ENCODE measurements around the gene ADARB2.

ADARB2 gene

DNA sequence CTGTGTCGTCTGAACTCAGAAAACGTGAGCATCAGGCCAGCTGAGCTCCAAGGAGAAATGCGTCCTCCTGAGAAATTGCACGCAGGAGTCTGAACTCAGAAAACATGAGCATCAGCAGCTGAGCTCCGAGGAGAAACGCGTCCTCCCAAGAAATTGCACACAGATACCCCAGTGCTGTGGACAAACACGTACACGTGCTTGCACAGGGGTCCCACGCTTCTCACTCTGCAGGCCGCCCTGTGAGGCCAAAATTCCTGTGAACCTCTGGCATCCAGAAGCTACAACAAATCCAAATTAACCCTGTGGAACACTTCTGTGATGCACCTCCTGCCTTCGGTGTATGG, 547.3 kb downstream of the ADARB2 start:
- TF ChIP-seq, protein P1, sequence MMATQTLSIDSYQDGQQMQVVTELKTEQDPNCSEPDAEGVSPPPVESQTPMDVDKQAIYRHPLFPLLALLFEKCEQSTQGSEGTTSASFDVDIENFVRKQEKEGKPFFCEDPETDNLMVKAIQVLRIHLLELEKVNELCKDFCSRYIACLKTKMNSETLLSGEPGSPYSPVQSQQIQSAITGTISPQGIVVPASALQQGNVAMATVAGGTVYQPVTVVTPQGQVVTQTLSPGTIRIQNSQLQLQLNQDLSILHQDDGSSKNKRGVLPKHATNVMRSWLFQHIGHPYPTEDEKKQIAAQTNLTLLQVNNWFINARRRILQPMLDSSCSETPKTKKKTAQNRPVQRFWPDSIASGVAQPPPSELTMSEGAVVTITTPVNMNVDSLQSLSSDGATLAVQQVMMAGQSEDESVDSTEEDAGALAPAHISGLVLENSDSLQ (IDR thresholded peaks at IDR 0.05): no peak
- TF ChIP-seq L3MBTL2 (conservative IDR thresholded peaks at IDR 0.05) (no peak), HDGF (IDR thresholded peaks at IDR 0.05; ENCODE audit: borderline replicate concordance) (no peak), FOXK2 (IDR thresholded peaks at IDR 0.05) (no peak), ARNT (IDR thresholded peaks at IDR 0.05) (no peak), LEF1 (IDR thresholded peaks at IDR 0.05; ENCODE audit: borderline replicate concordance) (no peak), FOXA1 (IDR thresholded peaks at IDR 0.05) (no peak), TARDBP (IDR thresholded peaks at IDR 0.05) (no peak)
- CTCF ChIA-PET: no interaction called here
- no peak for DNase-seq (ENCODE audit: extremely low spot score)
- POLR2A ChIA-PET: no interaction called here

DNA sequence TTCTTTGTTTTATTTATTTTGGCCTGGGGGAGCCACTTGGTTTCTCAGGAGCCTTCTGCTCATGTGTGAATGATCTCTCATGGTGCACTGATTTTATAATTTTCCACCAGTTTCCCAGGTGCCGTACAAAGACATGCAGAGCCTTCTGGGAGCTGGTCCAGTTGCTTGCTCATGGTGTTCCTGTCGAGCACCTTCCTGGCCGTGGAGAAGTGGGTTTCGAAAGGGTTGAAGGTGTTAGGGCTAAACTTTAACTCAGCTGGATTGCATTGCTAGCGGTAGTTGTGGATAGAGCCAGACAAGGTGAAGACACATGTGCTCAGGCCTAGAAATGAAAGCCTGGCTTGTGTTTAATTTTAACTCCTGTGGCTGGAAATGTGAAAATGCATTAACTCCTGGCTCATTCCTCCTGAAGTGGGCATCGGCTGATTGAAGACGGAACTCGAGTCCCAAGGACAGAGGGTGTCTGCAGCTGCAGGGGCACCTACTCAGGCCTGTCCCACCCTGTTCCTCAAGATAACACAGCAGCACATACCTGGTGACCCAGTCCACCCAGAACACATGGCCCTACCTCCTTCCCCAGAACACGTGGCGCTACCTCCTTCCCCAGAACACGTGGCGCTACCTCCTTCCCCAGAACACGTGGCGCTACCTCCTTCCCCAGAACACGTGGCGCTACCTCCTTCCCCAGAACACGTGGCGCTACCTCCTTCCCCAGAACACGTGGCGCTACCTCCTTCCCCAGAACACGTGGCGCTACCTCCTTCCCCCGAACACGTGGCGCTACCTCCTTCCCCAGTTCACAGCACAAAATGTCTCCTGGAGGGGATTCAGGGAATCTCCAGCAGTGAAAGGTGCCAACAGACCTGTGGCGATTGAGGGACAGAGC, 547.9 kb downstream of the ADARB2 start:
- TF ChIP-seq LEF1 (IDR thresholded peaks at IDR 0.05; ENCODE audit: borderline replicate concordance) (no peak), ELF4 (IDR thresholded peaks at IDR 0.05) (no peak), TARDBP (IDR thresholded peaks at IDR 0.05) (no peak), NFRKB (IDR thresholded peaks at IDR 0.05) (no peak), FOXA1 (IDR thresholded peaks at IDR 0.05) (no peak), FOXK2 (IDR thresholded peaks at IDR 0.05) (no peak), L3MBTL2 (conservative IDR thresholded peaks at IDR 0.05) (no peak), CTBP1 (IDR thresholded peaks at IDR 0.05; ENCODE audit: borderline replicate concordance) (no peak), SP1 (IDR thresholded peaks at IDR 0.05) (no peak), ZNF384 (IDR thresholded peaks at IDR 0.05) (no peak), BHLHE40 (IDR thresholded peaks at IDR 0.05; ENCODE audit: borderline replicate concordance) (no peak), HDGF (IDR thresholded peaks at IDR 0.05; ENCODE audit: borderline replicate concordance) (no peak), FOXM1 (IDR thresholded peaks at IDR 0.05; ENCODE audit: borderline replicate concordance) (no peak), SUZ12 (IDR thresholded peaks at IDR 0.05) (no peak), ARNT (IDR thresholded peaks at IDR 0.05) (no peak)
- TF ChIP-seq, protein P1 (IDR thresholded peaks at IDR 0.05): no peak
- no peak for DNase-seq (ENCODE audit: extremely low spot score)
- ChIA-PET POLR2A (no interaction called here), CTCF (no interaction called here)

DNA sequence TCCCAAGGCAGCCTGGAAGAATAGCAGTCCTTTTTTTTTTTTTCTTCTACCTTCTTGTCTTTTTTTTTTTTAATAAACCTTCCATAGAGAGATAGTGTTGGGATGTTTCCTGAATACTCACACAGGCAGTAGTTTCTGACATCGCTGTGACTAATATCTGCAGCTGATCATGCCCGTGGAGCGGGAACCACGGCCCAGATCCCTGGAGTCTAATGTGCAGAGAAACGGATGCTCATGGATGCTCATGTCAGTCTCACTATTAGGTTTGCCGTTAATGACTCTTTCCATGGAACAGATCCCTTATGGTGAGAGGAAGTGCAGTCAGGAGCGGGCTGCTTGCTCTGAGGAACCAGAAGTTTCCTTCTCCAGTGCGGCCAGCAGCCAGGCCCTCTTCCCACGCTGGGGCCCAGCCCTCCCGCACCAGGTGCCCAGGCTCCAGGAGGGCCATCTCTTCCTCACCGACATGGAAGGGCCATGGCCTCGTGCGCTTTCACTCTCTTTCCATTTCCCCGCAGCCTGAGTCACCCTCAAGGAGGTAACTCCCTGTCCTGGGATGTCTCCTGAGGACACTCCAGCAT, 548.7 kb downstream of the ADARB2 start:
- CTCF ChIA-PET: no interaction called here
- POLR2A ChIA-PET: no interaction called here
- TF ChIP-seq ARNT (IDR thresholded peaks at IDR 0.05) (no peak), FOXK2 (IDR thresholded peaks at IDR 0.05) (no peak), CTBP1 (IDR thresholded peaks at IDR 0.05; ENCODE audit: borderline replicate concordance) (no peak)
- TF ChIP-seq, protein P1 (IDR thresholded peaks at IDR 0.05): no peak
- no peak for DNase-seq (ENCODE audit: extremely low spot score)

DNA sequence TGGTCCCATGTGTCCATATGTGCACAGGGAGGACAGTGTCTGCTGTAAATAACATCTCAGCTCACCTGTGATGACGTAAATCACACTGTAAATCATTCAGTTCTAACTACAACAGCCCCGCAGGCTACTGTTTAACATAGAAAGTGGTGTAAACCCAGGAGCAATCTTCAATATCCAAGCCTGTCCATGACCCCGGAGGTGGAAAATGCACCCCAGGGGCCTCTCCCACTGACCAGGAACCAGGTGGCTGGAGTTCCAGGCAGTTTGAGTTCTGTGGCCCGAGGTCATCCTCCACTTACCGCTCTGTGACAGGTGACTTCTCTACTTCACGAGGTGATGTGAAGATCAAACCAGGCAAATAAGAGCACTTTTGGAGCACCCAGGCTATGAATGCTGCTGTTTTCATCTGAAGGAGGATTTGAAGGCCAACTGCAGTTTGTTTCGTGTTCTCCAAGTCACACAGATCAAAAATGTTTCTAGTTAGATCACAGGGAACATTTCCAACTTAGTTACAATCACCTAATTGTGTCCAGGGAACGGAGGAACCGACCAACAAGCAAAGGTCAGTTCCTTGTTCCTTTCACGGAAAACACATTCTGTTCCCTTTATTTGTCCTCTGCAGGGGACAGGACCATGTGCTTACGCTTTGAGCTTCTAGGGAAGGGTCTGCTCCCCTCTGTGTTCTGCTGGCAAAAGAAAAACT, 549.3 kb downstream of the ADARB2 start:
- no peak for TF ChIP-seq SUZ12 (IDR thresholded peaks at IDR 0.05)
- no peak for TF ChIP-seq ELF4 (IDR thresholded peaks at IDR 0.05)
- no peak for TF ChIP-seq SP1 (IDR thresholded peaks at IDR 0.05)
- no peak for TF ChIP-seq L3MBTL2 (conservative IDR thresholded peaks at IDR 0.05)
- TF ChIP-seq HDGF (IDR thresholded peaks at IDR 0.05; ENCODE audit: borderline replicate concordance): no peak
- no peak for TF ChIP-seq FOXK2 (IDR thresholded peaks at IDR 0.05)
- no peak for TF ChIP-seq LEF1 (IDR thresholded peaks at IDR 0.05; ENCODE audit: borderline replicate concordance)
- TF ChIP-seq FOXM1 (IDR thresholded peaks at IDR 0.05; ENCODE audit: borderline replicate concordance): no peak
- TF ChIP-seq ARNT (IDR thresholded peaks at IDR 0.05): no peak
- TF ChIP-seq CTBP1 (IDR thresholded peaks at IDR 0.05; ENCODE audit: borderline replicate concordance): no peak
- no peak for TF ChIP-seq FOXA1 (IDR thresholded peaks at IDR 0.05)
- no peak for TF ChIP-seq NFRKB (IDR thresholded peaks at IDR 0.05)
- TF ChIP-seq ZNF384 (IDR thresholded peaks at IDR 0.05): no peak
- TF ChIP-seq, protein P1 (IDR thresholded peaks at IDR 0.05): no peak
- no peak for TF ChIP-seq TARDBP (IDR thresholded peaks at IDR 0.05)
- no peak for TF ChIP-seq BHLHE40 (IDR thresholded peaks at IDR 0.05; ENCODE audit: borderline replicate concordance)
- no peak for DNase-seq (ENCODE audit: extremely low spot score)
- ChIA-PET CTCF (no interaction called here), POLR2A (no interaction called here)

DNA sequence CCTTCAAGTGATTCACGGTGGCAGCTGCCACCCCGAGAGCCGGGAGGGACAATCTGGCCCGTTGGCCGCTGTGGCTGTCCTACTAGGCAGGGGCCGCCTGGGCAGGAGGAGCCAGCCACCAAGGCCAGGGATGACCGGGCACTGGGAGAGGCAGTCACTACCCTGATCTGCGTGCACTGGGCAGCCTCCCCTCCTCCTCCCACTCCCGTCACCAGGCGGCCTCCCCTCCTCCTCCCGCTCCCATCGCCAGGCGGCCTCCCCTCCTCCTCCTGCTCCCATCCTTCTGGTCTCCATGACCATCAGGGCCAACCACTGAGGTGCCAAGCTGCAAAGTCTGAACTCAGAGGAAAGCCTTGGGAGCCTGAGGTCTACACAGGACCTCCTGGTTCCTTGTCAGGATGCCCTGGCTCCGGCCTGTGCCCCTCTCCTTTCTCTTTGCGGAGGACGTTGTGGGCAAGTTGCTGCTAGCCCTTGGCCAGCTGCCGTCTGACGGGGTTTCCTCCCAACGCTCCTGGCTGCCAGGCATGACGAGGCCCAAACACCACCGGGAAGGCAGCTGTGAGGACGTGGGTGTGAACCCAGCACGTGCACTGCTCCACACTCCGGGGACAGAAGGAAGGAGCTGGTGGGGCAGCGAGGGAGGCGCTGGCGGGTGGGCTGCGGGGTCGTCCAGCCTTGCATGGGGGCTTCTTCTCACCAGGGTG, 550.0 kb downstream of the ADARB2 start:
- DNase-seq (ENCODE audit: extremely low spot score): no peak
- ChIA-PET POLR2A (no interaction called here), CTCF (no interaction called here)
- TF ChIP-seq SUZ12 (IDR thresholded peaks at IDR 0.05) (no peak), TARDBP (IDR thresholded peaks at IDR 0.05) (no peak)

Measured in HEK293T (cell line).